ENCODE data around the gene ANKRD12. TPM values are rescaled to one million over a fixed set of nuclear protein-coding genes. Genes with fewer than 3 reads are reported as not detected.
A peak's percentile ranks its signal among the peaks of the same experiment; 100 is the strongest.

The ANKRD12 gene
- total RNA-seq, 1 experiment from 2014 or later, result 23.5 TPM

GRCh38 chr18:9117980-9118841 lies 18.4 kb upstream of the ANKRD12 start:
- POLR2A ChIA-PET, result interaction anchor here (0.7 to 1.2 kb wide), 3 partner anchors 9 to 564 kb away, joined by 3 read pairs; no protein-coding TSS in a partner anchor
- peaks cover 99% of the 10 kb centered on the region for H3K79me2 ChIP-seq (ENCODE audit: insufficient read depth, low read length)

More at GRCh38 chr18:9117980-9118841, 18.4 kb upstream of the ANKRD12 start:
- H4K20me1 ChIP-seq (ENCODE audit: insufficient read depth), result peaks cover 8% of the 10 kb centered on the region
- H3K9me3 ChIP-seq (ENCODE audit: control insufficient read depth in 1 of 2, insufficient read depth in 1 of 2, low read depth in 1 of 2, low read length in 2 of 2), result no peaks in the 10 kb centered on the region
- ChIA-PET RAD21 (ENCODE audit: low non-redundant PET in 1 of 2, low total read pairs in 2 of 2, uncharacterized antibody in 2 of 2, unreplicated experiment in 2 of 2) (no interaction called here), CTCF (interaction anchor here (0.6 kb wide), 1 partner anchor 8 kb away, joined by 4 read pairs; no protein-coding TSS in a partner anchor)
- no peak for DNase-seq (ENCODE audit: low read depth, low spot score)
- intact Hi-C loops (cut with micrococcal nuclease), result loop anchor here (2.0 kb wide), 1 partner anchor 15 kb away; no protein-coding TSS in a partner anchor
- ATAC-seq, result no peak
- H3K4me2 ChIP-seq (ENCODE audit: low read length), result peak overlapping the region; percentile 71; the same call in 1 of the 2 replicates
- no peak overlapping the region for H2AFZ ChIP-seq (ENCODE audit: low read depth, low read length, poor library complexity, severe bottlenecking)
- no TSS peak for BruUV-seq (replicated peaks)
- H3K4me1 ChIP-seq (ENCODE audit: control insufficient read depth in 1 of 2, insufficient read depth in 2 of 2, low read length in 2 of 2), result peaks cover 29 to 49% of the 10 kb centered on the region in 2 experiments
- H3K4me3 ChIP-seq (replicated peaks in 1 of 2; ENCODE audit: low read depth in 1 of 2, low read length in 2 of 2), result no peak overlapping the region
- no peaks in the 10 kb centered on the region for H3K27me3 ChIP-seq (ENCODE audit: insufficient read depth, low read length)
- H3K36me3 ChIP-seq (ENCODE audit: control insufficient read depth in 1 of 2, insufficient read depth in 2 of 2, low read length in 2 of 2), result peaks cover 24 to 27% of the 10 kb centered on the region in 2 experiments
- no peak overlapping the region; the same call in 1 of the 2 replicates for H3K27ac ChIP-seq (ENCODE audit: low read depth, low read length)
- no peaks in the 10 kb centered on the region for H3K9me2 ChIP-seq (ENCODE audit: insufficient read depth)
- TF ChIP-seq ZNF274 (IDR thresholded peaks at IDR 0.05; ENCODE audit: low read depth, low read length) (no peak), SP1 (IDR thresholded peaks at IDR 0.05; ENCODE audit: low read depth) (no peak), CBX3 (IDR thresholded peaks at IDR 0.05; ENCODE audit: low read depth) (no peak), CTCF (IDR thresholded peaks at IDR 0.05 in 2 of 3, conservative IDR thresholded peaks at IDR 0.05 in 1 of 3; ENCODE audit: borderline replicate concordance in 1 of 3, insufficient read depth in 1 of 3, low read depth in 2 of 3, low read length in 2 of 3) (no peak), EGR1 (IDR thresholded peaks at IDR 0.05; ENCODE audit: low read depth) (no peak)
- no peak overlapping the region for H3K9ac ChIP-seq (ENCODE audit: low read length)
